ENCODE results near the gene SPRYD3.

The SPRYD3 gene

DNA sequence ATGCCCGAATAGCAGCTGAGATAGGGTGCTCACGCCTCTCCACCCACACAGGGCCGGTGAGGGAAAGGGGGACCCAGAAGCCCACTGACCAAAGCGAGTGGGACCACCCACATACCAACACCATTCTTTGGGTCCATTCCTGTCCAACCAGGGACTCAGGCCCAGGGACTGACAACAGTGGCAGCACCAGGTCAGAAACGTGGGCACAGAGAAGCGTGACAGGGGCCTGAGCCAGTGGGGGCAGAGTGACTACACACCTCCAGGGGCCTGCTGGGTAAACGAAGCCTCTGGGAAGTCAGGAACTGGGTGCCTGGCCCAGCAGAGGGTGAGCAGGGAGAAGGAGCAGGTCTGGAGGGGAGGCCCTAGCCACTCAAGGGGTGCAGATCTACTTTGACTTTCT, 13.7 kb downstream of the SPRYD3 start:
- TF ChIP-seq, protein P1, sequence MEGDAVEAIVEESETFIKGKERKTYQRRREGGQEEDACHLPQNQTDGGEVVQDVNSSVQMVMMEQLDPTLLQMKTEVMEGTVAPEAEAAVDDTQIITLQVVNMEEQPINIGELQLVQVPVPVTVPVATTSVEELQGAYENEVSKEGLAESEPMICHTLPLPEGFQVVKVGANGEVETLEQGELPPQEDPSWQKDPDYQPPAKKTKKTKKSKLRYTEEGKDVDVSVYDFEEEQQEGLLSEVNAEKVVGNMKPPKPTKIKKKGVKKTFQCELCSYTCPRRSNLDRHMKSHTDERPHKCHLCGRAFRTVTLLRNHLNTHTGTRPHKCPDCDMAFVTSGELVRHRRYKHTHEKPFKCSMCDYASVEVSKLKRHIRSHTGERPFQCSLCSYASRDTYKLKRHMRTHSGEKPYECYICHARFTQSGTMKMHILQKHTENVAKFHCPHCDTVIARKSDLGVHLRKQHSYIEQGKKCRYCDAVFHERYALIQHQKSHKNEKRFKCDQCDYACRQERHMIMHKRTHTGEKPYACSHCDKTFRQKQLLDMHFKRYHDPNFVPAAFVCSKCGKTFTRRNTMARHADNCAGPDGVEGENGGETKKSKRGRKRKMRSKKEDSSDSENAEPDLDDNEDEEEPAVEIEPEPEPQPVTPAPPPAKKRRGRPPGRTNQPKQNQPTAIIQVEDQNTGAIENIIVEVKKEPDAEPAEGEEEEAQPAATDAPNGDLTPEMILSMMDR (conservative IDR thresholded peaks at IDR 0.05; ENCODE audit: low read depth): no peak
- H3K27ac ChIP-seq: peak overlapping the region; percentile 97
- no peak for DNase-seq (ENCODE audit: low spot score)
- ChIA-PET CTCF (interaction anchor here (0.5 to 7.5 kb wide), 23 partner anchors 11 to 443 kb away, joined by 3 to 132 read pairs (median 6); partner anchors contain the start of genes AAAS, IGFBP6, SOAT2 and SPRYD3), POLR2A (ENCODE audit: low non-redundant PET) (interaction anchor here (0.6 kb wide), 1 partner anchor 343 kb away, joined by 3 read pairs; no protein-coding TSS in a partner anchor)

GRCh38 chr12:53064613-53065436, 14.4 kb downstream of the SPRYD3 start:
- TF ChIP-seq, protein P1 (conservative IDR thresholded peaks at IDR 0.05; ENCODE audit: low read depth): no peak
- peak overlapping the region; percentile 97 for H3K27ac ChIP-seq
- ChIA-PET POLR2A (ENCODE audit: low non-redundant PET) (interaction anchor here (0.6 kb wide), 1 partner anchor 344 kb away, joined by 3 read pairs; no protein-coding TSS in a partner anchor), CTCF (interaction anchor here (0.5 to 7.5 kb wide), 8 partner anchors 12 to 920 kb away, joined by 3 to 132 read pairs (median 4); partner anchors contain the start of genes HOXC10, IGFBP6, SOAT2 and SPRYD3)
- no peak for DNase-seq (ENCODE audit: low spot score)

DNA sequence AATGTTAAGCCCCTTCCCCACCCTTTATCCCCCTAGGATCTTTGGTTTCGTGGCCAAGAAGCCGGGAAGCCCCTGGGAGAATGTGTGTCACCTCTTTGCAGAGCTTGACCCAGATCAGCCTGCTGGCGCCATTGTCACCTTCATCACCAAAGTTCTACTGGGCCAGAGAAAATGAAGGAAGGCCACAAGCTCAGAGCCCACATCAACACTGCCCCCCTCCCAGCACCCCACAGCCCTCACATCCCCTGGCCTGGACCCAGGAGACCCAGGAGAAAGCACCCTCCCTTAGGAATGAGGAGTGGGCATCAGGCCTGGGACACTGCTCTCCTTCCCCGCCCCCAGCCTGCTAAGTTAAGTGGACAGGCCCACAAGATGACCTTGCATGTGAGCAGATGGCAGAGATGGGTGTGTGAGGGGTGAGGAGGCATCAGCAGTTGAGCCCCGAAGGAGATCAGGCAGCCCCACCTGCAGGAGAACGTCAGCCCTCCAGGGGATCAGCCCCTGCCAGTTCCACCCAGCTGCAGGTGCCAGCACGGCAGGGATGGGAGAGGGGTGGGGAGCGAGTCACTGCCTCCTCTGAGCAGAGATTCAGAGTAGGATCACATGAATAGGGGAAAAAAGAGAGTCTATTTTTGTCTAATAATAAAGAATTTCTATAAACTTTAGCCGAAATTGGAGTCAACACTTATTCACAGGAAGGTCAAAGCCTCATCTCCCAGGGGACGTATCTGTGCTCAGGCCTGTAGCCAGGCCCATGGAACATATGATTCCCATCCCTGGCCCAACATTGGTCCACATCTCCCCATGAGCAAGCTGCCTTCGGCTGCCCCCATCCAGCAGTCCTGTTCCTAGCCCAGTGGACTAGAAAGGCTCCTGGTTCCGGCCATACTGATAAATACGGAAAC, 15.2 kb downstream of the SPRYD3 start:
- TF ChIP-seq, protein P1 (conservative IDR thresholded peaks at IDR 0.05; ENCODE audit: low read depth): no peak
- no peak for DNase-seq (ENCODE audit: low spot score)
- ChIA-PET CTCF (interaction anchor here (0.8 to 7.5 kb wide), 3 partner anchors 10 to 116 kb away, joined by 3 to 132 read pairs (median 6); partner anchors contain the start of genes IGFBP6, SOAT2 and ZNF740), POLR2A (ENCODE audit: low non-redundant PET) (no interaction called here)
- H3K27ac ChIP-seq: peak overlapping the region; percentile 97

DNA sequence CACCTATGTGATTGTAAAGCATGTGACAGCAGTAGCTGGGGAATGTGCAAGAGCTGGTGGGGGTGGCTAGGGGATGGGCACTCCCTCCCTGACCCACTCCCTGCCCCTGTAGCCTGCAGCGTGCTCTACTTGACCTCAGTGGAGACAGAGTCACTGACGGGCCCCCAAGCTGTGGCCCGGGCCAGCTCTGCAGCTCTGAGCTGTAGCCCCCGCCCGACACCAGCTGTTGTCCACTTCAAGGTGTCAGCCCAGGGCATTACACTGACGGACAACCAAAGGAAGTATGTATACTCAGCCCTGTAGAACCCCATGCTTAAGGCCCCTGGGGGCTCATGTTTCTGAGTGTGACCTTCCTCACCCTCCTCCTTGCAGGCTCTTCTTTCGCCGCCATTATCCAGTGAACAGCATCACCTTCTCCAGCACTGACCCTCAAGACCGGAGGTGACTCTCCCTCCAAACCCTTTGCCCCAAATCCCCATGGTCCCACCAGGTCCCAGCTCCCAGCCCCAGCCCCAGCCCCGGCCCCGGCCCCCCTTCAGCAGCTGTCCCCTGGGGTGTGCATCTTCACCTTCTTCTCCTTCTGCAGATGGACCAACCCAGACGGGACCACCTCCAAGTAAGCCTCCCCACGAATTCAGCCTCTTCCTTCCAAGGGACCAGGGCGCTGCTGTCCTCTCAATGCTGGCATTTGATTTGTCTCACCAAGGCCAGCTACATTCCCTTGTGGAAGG, 16.0 kb downstream of the SPRYD3 start:
- DNase-seq (ENCODE audit: low spot score): no peak
- ChIA-PET CTCF (interaction anchor here (0.8 to 7.5 kb wide), 3 partner anchors 9 to 37 kb away, joined by 3 to 132 read pairs (median 18); partner anchors contain the start of genes IGFBP6 and SOAT2), POLR2A (ENCODE audit: low non-redundant PET) (no interaction called here)
- H3K27ac ChIP-seq: peak overlapping the region; percentile 97
- TF ChIP-seq, protein P1 (conservative IDR thresholded peaks at IDR 0.05; ENCODE audit: low read depth): no peak

GRCh38 chr12:53062011-53062961, 16.9 kb downstream of the SPRYD3 start:
- ChIA-PET POLR2A (ENCODE audit: low non-redundant PET) (interaction anchor here (0.6 kb wide), 1 partner anchor 820 kb away, joined by 3 read pairs; no protein-coding TSS in a partner anchor), CTCF (interaction anchor here (1.5 to 2.5 kb wide), 3 partner anchors 9 to 37 kb away, joined by 4 to 18 read pairs (median 6); no protein-coding TSS in a partner anchor)
- peak overlapping the region; percentile 97 for H3K27ac ChIP-seq
- TF ChIP-seq, protein P1 (conservative IDR thresholded peaks at IDR 0.05; ENCODE audit: low read depth): no peak
- DNase-seq (ENCODE audit: low spot score): no peak
